ENCODE measurements around the gene PRKCB.

PRKCB gene

GRCh38 chr16:23847948-23848347, 12.2 kb downstream of the PRKCB start:
- TF ChIP-seq CTCF (IDR thresholded peaks at IDR 0.05; ENCODE audit: poor library complexity, severe bottlenecking) = no peak

GRCh38 chr16:23848958-23849357, 13.2 kb downstream of the PRKCB start:
- Histone ChIP-seq H3K9me3 (ENCODE audit: severe bottlenecking) (no peaks in the 10 kb centered on the region), H3K27ac (ENCODE audit: poor library complexity, severe bottlenecking) (no peak overlapping the region), H3K4me1 (ENCODE audit: insufficient read depth, poor library complexity, severe bottlenecking) (no peaks in the 10 kb centered on the region), H3K36me3 (ENCODE audit: low read depth) (no peaks in the 10 kb centered on the region), H3K4me3 (ENCODE audit: severe bottlenecking) (no peak overlapping the region), H3K27me3 (ENCODE audit: insufficient read depth, poor library complexity, severe bottlenecking) (peaks cover 5% of the 10 kb centered on the region)
- DNase-seq (ENCODE audit: low spot score) (no peak), ATAC-seq (ENCODE audit: low read depth) (no peak)
- TF ChIP-seq CTCF (IDR thresholded peaks at IDR 0.05; ENCODE audit: poor library complexity, severe bottlenecking) = no peak

More at GRCh38 chr16:23847948-23848347, 12.2 kb downstream of the PRKCB start:
- DNase-seq (ENCODE audit: low spot score) = no peak
- Histone ChIP-seq H3K27ac (ENCODE audit: poor library complexity, severe bottlenecking) (no peak overlapping the region), H3K4me3 (ENCODE audit: severe bottlenecking) (no peak overlapping the region), H3K4me1 (ENCODE audit: insufficient read depth, poor library complexity, severe bottlenecking) (no peaks in the 10 kb centered on the region), H3K27me3 (ENCODE audit: insufficient read depth, poor library complexity, severe bottlenecking) (peaks cover 5% of the 10 kb centered on the region), H3K36me3 (ENCODE audit: low read depth) (no peaks in the 10 kb centered on the region), H3K9me3 (ENCODE audit: severe bottlenecking) (no peaks in the 10 kb centered on the region)
- ATAC-seq (ENCODE audit: low read depth) = no peak

GRCh38 chr16:23852794-23853562, 17.2 kb downstream of the PRKCB start:
- H3K4me3 ChIP-seq (ENCODE audit: severe bottlenecking) = no peak overlapping the region
- no peak for ATAC-seq (ENCODE audit: low read depth)
- no peak overlapping the region for H3K27ac ChIP-seq (ENCODE audit: poor library complexity, severe bottlenecking)
- no peak for TF ChIP-seq CTCF (IDR thresholded peaks at IDR 0.05; ENCODE audit: poor library complexity, severe bottlenecking)
- no peaks in the 10 kb centered on the region for H3K9me3 ChIP-seq (ENCODE audit: severe bottlenecking)
- no peaks in the 10 kb centered on the region for H3K4me1 ChIP-seq (ENCODE audit: insufficient read depth, poor library complexity, severe bottlenecking)
- peaks cover 5% of the 10 kb centered on the region for H3K27me3 ChIP-seq (ENCODE audit: insufficient read depth, poor library complexity, severe bottlenecking)
- DNase-seq (ENCODE audit: low spot score) = no peak
- no peaks in the 10 kb centered on the region for H3K36me3 ChIP-seq (ENCODE audit: low read depth)

- Histone ChIP-seq H3K9me3 (ENCODE audit: severe bottlenecking) (no peaks in the 10 kb centered on the region), H3K4me1 (ENCODE audit: insufficient read depth, poor library complexity, severe bottlenecking) (no peaks in the 10 kb centered on the region), H3K27ac (ENCODE audit: poor library complexity, severe bottlenecking) (no peak overlapping the region), H3K36me3 (ENCODE audit: low read depth) (no peaks in the 10 kb centered on the region), H3K27me3 (ENCODE audit: insufficient read depth, poor library complexity, severe bottlenecking) (peaks cover 5% of the 10 kb centered on the region), H3K4me3 (ENCODE audit: severe bottlenecking) (no peak overlapping the region)
- TF ChIP-seq CTCF (IDR thresholded peaks at IDR 0.05; ENCODE audit: poor library complexity, severe bottlenecking) = no peak
- DNase-seq (ENCODE audit: low spot score) (no peak), ATAC-seq (ENCODE audit: low read depth) (no peak)
These were observed 19.2 kb downstream of the PRKCB start for GRCh38 chr16:23855010-23855409.

GRCh38 chr16:23856251-23856709, 20.5 kb downstream of the PRKCB start:
- TF ChIP-seq CTCF (IDR thresholded peaks at IDR 0.05; ENCODE audit: poor library complexity, severe bottlenecking) = no peak
- Histone ChIP-seq H3K27ac (ENCODE audit: poor library complexity, severe bottlenecking) (no peak overlapping the region), H3K27me3 (ENCODE audit: insufficient read depth, poor library complexity, severe bottlenecking) (peaks cover 3% of the 10 kb centered on the region), H3K4me1 (ENCODE audit: insufficient read depth, poor library complexity, severe bottlenecking) (no peaks in the 10 kb centered on the region), H3K9me3 (ENCODE audit: severe bottlenecking) (no peaks in the 10 kb centered on the region), H3K36me3 (ENCODE audit: low read depth) (no peaks in the 10 kb centered on the region), H3K4me3 (ENCODE audit: severe bottlenecking) (no peak overlapping the region)
- no peak for DNase-seq (ENCODE audit: low spot score)
- ATAC-seq (ENCODE audit: low read depth) = no peak

Data from RWPE2 (cell line).